Suprapubic skin (tissue), 4 donors: ENCODE data around the gene SEC22A. TPM values are rescaled to one million over a fixed set of nuclear protein-coding genes. Genes with fewer than 3 reads are reported as not detected.

Source experiments
- DNase-seq, 2 donors: peaks; one replicate each; pipeline ENCODE4 v3.0.0-alpha.2; 2019; ENCODE audit warnings: low spot score in 2 of 2
- H3K27ac ChIP-seq: fragments of 200-600 bp; sonication (generic); one replicate; pipeline ENCODE4 v1.5.1; 2019
- H3K27me3 ChIP-seq: fragments of 200-600 bp; sonication (generic); one replicate; pipeline ENCODE4 v1.5.1; 2019
- H3K36me3 ChIP-seq: fragments of 200-600 bp; sonication (generic); one replicate; pipeline ENCODE4 v1.5.1; 2019
- H3K4me1 ChIP-seq: fragments of 200-600 bp; sonication (generic); one replicate; pipeline ENCODE4 v1.5.1; 2019
- H3K4me3 ChIP-seq: fragments of 200-600 bp; sonication (generic); one replicate; pipeline ENCODE4 v1.5.1; 2019; ENCODE audit warnings: mild to moderate bottlenecking
- H3K9me3 ChIP-seq: fragments of 200-600 bp; sonication (generic); one replicate; pipeline ENCODE4 v1.5.1; 2019
- EP300 ChIP-seq: sonication (generic); formaldehyde crosslinking; IDR thresholded peaks from one replicate; pipeline ENCODE4 v1.6.1; 2017; ENCODE audit warnings: antibody characterized with exemption
- POLR2A ChIP-seq, 2 donors: fragments of 450-650 bp; IDR thresholded peaks; one replicate each; pipeline ENCODE4 v1.6.1; 2017; ENCODE audit warnings: antibody characterized with exemption in 2 of 2, mild to moderate bottlenecking in 2 of 2, moderate library complexity in 2 of 2
- POLR2AphosphoS5 ChIP-seq, 3 donors: sonication (generic); formaldehyde crosslinking; IDR thresholded peaks; one replicate each; pipeline ENCODE4 v1.6.1; 2017; ENCODE audit warnings: antibody characterized with exemption in 3 of 3
- WGBS: methylation state at CpG from one replicate; pipeline ENCODE4 v1.1.5; 2018; 5-methylcytosine and 5-hydroxymethylcytosine counted together
- total RNA-seq, 4 donors: library from RNA; depleted of rRNA; stranded (reverse); fragments of >200 nt; gene quantifications; one replicate each; pipeline ENCODE4 v1.1.0, GENCODE V29; 2016
- TF ChIP-seq, protein P1 (sequence below), 2 donors: fragments of 200-600 bp in 1 of 2; fragments of 450-650 bp in 1 of 2; sonication (generic) in 1 of 2; IDR thresholded peaks; one replicate each; pipeline ENCODE4 v1.5.1; 2016 to 2019; ENCODE audit warnings: antibody characterized with exemption in 2 of 2, mild to moderate bottlenecking in 1 of 2, moderate library complexity in 1 of 2

Gene SEC22A
- total RNA-seq, 4 donors from 2014 or later: 20.1 to 43.1 (median 28.7) TPM

GRCh38 chr3:123155471-123156011, 46.2 kb upstream of the SEC22A start:
- H3K9me3 ChIP-seq: no peaks in the 10 kb centered on the region
- no peak for TF ChIP-seq POLR2A (IDR thresholded peaks at IDR 0.05)
- TF ChIP-seq EP300: no peak
- TF ChIP-seq POLR2AphosphoS5 (IDR thresholded peaks at IDR 0.05): no peak
- TF ChIP-seq, protein P1, sequence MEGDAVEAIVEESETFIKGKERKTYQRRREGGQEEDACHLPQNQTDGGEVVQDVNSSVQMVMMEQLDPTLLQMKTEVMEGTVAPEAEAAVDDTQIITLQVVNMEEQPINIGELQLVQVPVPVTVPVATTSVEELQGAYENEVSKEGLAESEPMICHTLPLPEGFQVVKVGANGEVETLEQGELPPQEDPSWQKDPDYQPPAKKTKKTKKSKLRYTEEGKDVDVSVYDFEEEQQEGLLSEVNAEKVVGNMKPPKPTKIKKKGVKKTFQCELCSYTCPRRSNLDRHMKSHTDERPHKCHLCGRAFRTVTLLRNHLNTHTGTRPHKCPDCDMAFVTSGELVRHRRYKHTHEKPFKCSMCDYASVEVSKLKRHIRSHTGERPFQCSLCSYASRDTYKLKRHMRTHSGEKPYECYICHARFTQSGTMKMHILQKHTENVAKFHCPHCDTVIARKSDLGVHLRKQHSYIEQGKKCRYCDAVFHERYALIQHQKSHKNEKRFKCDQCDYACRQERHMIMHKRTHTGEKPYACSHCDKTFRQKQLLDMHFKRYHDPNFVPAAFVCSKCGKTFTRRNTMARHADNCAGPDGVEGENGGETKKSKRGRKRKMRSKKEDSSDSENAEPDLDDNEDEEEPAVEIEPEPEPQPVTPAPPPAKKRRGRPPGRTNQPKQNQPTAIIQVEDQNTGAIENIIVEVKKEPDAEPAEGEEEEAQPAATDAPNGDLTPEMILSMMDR (IDR thresholded peaks at IDR 0.05): no peak
- peak in 1 of 2 donors; percentile 68 for DNase-seq
- H3K36me3 ChIP-seq: peaks cover 46% of the 10 kb centered on the region
- H3K4me1 ChIP-seq: no peaks in the 10 kb centered on the region
- 83% methylated on average over 9 of the region's 9 CpGs for WGBS
- H3K27me3 ChIP-seq: no peaks in the 10 kb centered on the region
- H3K27ac ChIP-seq: no peak overlapping the region
- H3K4me3 ChIP-seq: no peak overlapping the region

- Histone ChIP-seq H3K36me3 (peaks cover 46% of the 10 kb centered on the region), H3K4me3 (no peak overlapping the region), H3K27ac (no peak overlapping the region), H3K4me1 (no peaks in the 10 kb centered on the region), H3K9me3 (no peaks in the 10 kb centered on the region), H3K27me3 (no peaks in the 10 kb centered on the region)
- 93% methylated on average over 5 of the region's 15 CpGs for WGBS
- DNase-seq: no peak
- TF ChIP-seq EP300 (no peak), POLR2AphosphoS5 (IDR thresholded peaks at IDR 0.05) (no peak), POLR2A (IDR thresholded peaks at IDR 0.05) (no peak)
- TF ChIP-seq, protein P1 (IDR thresholded peaks at IDR 0.05): no peak
These were observed 45.3 kb upstream of the SEC22A start for GRCh38 chr3:123156276-123156995.

DNA sequence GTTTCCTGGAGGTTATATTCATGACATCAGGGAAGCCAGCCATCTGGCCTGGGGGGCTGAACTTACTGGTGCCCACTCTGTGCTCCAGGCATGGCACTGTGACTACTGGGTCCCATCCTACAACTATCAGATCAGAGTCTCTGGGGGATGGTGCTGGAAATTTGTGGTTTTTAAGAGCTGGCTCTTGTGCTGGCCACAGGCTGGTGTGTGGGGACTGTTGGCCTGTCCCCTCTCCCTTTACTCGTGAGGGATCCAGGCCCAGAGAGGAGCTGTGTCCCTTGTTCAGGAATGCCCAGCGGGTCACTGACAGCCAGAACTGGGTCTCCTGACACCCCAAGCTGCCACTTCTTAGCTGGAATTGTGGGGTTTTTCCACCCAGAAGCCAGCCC, 44.5 kb upstream of the SEC22A start:
- Histone ChIP-seq H3K4me1 (no peaks in the 10 kb centered on the region), H3K27ac (no peak overlapping the region), H3K9me3 (no peaks in the 10 kb centered on the region), H3K27me3 (no peaks in the 10 kb centered on the region), H3K36me3 (peaks cover 53% of the 10 kb centered on the region), H3K4me3 (no peak overlapping the region)
- DNase-seq: no peak
- WGBS: 63% methylated on average over 2 of the region's 2 CpGs
- TF ChIP-seq, protein P1 (IDR thresholded peaks at IDR 0.05): no peak
- no peak for TF ChIP-seq POLR2AphosphoS5 (IDR thresholded peaks at IDR 0.05)
- no peak for TF ChIP-seq EP300
- TF ChIP-seq POLR2A (IDR thresholded peaks at IDR 0.05): no peak

DNA sequence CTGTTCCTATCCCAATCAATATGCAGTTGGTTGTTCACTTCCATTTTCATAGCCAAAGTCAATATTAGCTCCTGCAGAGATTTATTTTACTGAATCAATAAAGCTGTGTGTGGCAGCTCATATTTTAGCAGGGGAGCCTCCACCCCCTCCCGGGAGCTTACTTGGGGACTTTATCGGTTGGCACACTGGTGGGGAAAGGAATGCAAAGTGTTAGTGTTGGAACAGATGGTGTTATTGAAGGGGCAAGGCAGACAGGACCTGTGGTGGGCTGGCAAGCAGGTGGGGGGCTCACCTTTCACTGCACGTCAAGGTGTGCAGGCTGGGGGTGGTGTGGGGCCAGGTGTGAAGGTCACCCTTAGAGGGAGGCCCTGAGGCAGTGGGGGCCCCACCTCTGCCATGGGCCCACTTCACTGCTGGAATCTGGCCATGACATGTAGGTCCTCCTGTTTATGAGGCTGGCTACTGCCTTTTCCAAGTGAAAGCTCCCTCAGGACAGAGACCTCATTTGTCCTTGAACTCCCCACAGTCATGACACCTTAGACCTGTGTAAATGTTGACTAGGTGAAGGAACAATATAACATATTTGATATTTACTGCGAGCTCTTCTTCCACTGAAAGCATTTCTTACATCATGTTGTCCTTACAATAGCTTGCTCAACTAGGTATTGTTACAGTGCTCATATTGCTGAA, 44.0 kb upstream of the SEC22A start:
- Histone ChIP-seq H3K9me3 (no peaks in the 10 kb centered on the region), H3K4me3 (no peak overlapping the region), H3K36me3 (peaks cover 56% of the 10 kb centered on the region), H3K27ac (no peak overlapping the region), H3K4me1 (no peaks in the 10 kb centered on the region), H3K27me3 (no peaks in the 10 kb centered on the region)
- no peak for DNase-seq
- TF ChIP-seq POLR2A (IDR thresholded peaks at IDR 0.05) (no peak), POLR2AphosphoS5 (IDR thresholded peaks at IDR 0.05) (no peak)
- TF ChIP-seq, protein P1 (IDR thresholded peaks at IDR 0.05): no peak
- 78% methylated on average over 4 of the region's 4 CpGs for WGBS

- TF ChIP-seq, protein P1 (IDR thresholded peaks at IDR 0.05): no peak
- TF ChIP-seq EP300: no peak
- Histone ChIP-seq H3K4me1 (no peaks in the 10 kb centered on the region), H3K9me3 (no peaks in the 10 kb centered on the region), H3K27me3 (no peaks in the 10 kb centered on the region), H3K36me3 (peaks cover 60% of the 10 kb centered on the region), H3K27ac (no peak overlapping the region), H3K4me3 (no peak overlapping the region)
- DNase-seq: no peak
- 70% methylated on average over 4 of the region's 4 CpGs for WGBS
These were observed 43.4 kb upstream of the SEC22A start for GRCh38 chr3:123158330-123158729.
